ENCODE results near the gene PCGF1. TPM values are rescaled to one million over a fixed set of nuclear protein-coding genes. Genes with fewer than 3 reads are reported as not detected.

The PCGF1 gene
- total RNA-seq, 1 experiment from 2014 or later, result 39.9 TPM

DNA sequence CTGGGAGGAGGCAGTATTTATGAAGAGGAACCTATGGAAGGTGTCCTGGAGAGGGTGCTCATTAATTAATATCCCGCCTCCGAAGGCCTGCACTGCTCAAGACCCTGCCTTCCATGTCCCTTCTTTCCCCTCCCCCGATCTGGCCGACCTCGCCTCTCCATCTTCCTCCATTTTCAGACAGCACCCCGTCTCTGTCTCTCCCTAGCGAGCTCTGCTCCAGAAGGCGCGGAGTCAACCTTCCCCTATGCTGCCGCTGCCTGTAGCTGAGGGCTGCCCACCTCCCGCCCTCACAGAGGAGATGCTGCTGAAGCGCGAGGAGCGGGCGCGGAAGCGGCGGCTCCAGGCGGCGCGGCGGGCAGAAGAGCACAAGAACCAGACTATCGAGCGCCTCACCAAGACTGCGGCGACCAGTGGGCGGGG is 50.4 kb downstream of the PCGF1 start (continued):
- TF ChIP-seq EGR1 (IDR thresholded peaks at IDR 0.05; ENCODE audit: low read depth) (no peak), ATF3 (IDR thresholded peaks at IDR 0.05) (no peak), SP1 (IDR thresholded peaks at IDR 0.05; ENCODE audit: low read depth) (no peak), SIN3A (IDR thresholded peaks at IDR 0.05; ENCODE audit: low read depth) (no peak), YY1 (IDR thresholded peaks at IDR 0.05; ENCODE audit: extremely low read depth, insufficient replicate concordance, low read depth, low read length) (no peak), FOSL1 (IDR thresholded peaks at IDR 0.05; ENCODE audit: low read depth) (no peak), EZH2phosphoT487 (IDR thresholded peaks at IDR 0.05; ENCODE audit: borderline replicate concordance) (no peak)

Other genes with a start within 250 kb of the PCGF1 start
- 0.91 TPM for gene SLC4A5, start 164.3 kb downstream of the PCGF1 start, total RNA-seq (2021; ENCODE audit: unreplicated experiment)
- 129 TPM for gene DCTN1, start 127.4 kb downstream of the PCGF1 start, total RNA-seq (2021; ENCODE audit: unreplicated experiment)
- gene C2orf81, start 86.1 kb downstream of the PCGF1 start, total RNA-seq (2021; ENCODE audit: unreplicated experiment), result 6.5 TPM
- 54.9 TPM for gene WDR54, start 86.0 kb downstream of the PCGF1 start, total RNA-seq (2021; ENCODE audit: unreplicated experiment)
- gene RTKN, start 65.8 kb downstream of the PCGF1 start, total RNA-seq (2021; ENCODE audit: unreplicated experiment), result 94.0 TPM
- gene INO80B, start 52.6 kb downstream of the PCGF1 start, total RNA-seq (2021; ENCODE audit: unreplicated experiment), result 24.0 TPM
- 64.7 TPM for gene WBP1, start 49.3 kb downstream of the PCGF1 start, total RNA-seq (2021; ENCODE audit: unreplicated experiment)
- gene MOGS, start 42.3 kb downstream of the PCGF1 start, total RNA-seq (2021; ENCODE audit: unreplicated experiment), result 72.9 TPM
- 65.4 TPM for gene MRPL53, start 35.0 kb downstream of the PCGF1 start, total RNA-seq (2021; ENCODE audit: unreplicated experiment)
- 15.0 TPM for gene CCDC142, start 24.7 kb downstream of the PCGF1 start, total RNA-seq (2021; ENCODE audit: unreplicated experiment)
- 26.4 TPM for gene TTC31, start 24.6 kb downstream of the PCGF1 start, total RNA-seq (2021; ENCODE audit: unreplicated experiment)
- 10.1 TPM for gene LBX2, start 8.1 kb downstream of the PCGF1 start, total RNA-seq (2021; ENCODE audit: unreplicated experiment)
- gene TLX2, start 6.8 kb upstream of the PCGF1 start, total RNA-seq (2021; ENCODE audit: unreplicated experiment), result not detected
- gene DQX1, start 18.5 kb upstream of the PCGF1 start, total RNA-seq (2021; ENCODE audit: unreplicated experiment), result 0.98 TPM
- 116 TPM for gene AUP1, start 22.0 kb upstream of the PCGF1 start, total RNA-seq (2021; ENCODE audit: unreplicated experiment)
- 36.2 TPM for gene HTRA2, start 22.2 kb upstream of the PCGF1 start, total RNA-seq (2021; ENCODE audit: unreplicated experiment)
- gene LOXL3, start 46.2 kb upstream of the PCGF1 start, total RNA-seq (2021; ENCODE audit: unreplicated experiment), result 4.1 TPM
- gene DOK1, start 47.0 kb upstream of the PCGF1 start, total RNA-seq (2021; ENCODE audit: unreplicated experiment), result 18.8 TPM
- 28.2 TPM for gene M1AP, start 140.6 kb upstream of the PCGF1 start, total RNA-seq (2021; ENCODE audit: unreplicated experiment)
- gene SEMA4F, start 146.6 kb upstream of the PCGF1 start, total RNA-seq (2021; ENCODE audit: unreplicated experiment), result 12.3 TPM